ENCODE measurements around the gene AAK1.

- TF ChIP-seq, protein P1, sequence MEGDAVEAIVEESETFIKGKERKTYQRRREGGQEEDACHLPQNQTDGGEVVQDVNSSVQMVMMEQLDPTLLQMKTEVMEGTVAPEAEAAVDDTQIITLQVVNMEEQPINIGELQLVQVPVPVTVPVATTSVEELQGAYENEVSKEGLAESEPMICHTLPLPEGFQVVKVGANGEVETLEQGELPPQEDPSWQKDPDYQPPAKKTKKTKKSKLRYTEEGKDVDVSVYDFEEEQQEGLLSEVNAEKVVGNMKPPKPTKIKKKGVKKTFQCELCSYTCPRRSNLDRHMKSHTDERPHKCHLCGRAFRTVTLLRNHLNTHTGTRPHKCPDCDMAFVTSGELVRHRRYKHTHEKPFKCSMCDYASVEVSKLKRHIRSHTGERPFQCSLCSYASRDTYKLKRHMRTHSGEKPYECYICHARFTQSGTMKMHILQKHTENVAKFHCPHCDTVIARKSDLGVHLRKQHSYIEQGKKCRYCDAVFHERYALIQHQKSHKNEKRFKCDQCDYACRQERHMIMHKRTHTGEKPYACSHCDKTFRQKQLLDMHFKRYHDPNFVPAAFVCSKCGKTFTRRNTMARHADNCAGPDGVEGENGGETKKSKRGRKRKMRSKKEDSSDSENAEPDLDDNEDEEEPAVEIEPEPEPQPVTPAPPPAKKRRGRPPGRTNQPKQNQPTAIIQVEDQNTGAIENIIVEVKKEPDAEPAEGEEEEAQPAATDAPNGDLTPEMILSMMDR (IDR thresholded peaks at IDR 0.05), result no peak
- TF ChIP-seq POLR2AphosphoS5 (IDR thresholded peaks at IDR 0.05), result no peak
Measured at GRCh38 chr2:69645921-69646320, 2.4 kb upstream of the AAK1 start.

All from breast epithelium (tissue), 3 donors.